HL-60 (cell line): Measurements from ENCODE around the gene MGAT4C.

Source experiments
- DNase-seq, 2 experiments: peaks; one replicate each; pipeline ENCODE4 v3.0.0-alpha.2; 2010 to 2020; ENCODE audit warnings: low read depth in 1 of 2, low spot score in 1 of 2
- H3K27ac ChIP-seq: fragments of 250-450 bp; sonication (Bioruptor Pico); replicated peaks from 2 replicates; pipeline ENCODE4 v1.5.1; 2020; ENCODE audit warnings: mild to moderate bottlenecking, moderate library complexity
- H3K27me3 ChIP-seq: fragments of 250-450 bp; sonication (Bioruptor Pico); 2 replicates; pipeline ENCODE4 v1.5.1; 2021; ENCODE audit warnings: mild to moderate bottlenecking, moderate library complexity; ENCODE audit not compliant: insufficient read depth, poor library complexity, severe bottlenecking
- H3K4me3 ChIP-seq: replicated peaks from 2 replicates; pipeline ENCODE4 v1.5.1; 2011; ENCODE audit warnings: mild to moderate bottlenecking, control low read depth, low read length; ENCODE audit not compliant: insufficient read depth
- GABPA ChIP-seq: IDR thresholded peaks from 2 replicates; pipeline ENCODE4 v1.6.1; 2012; ENCODE audit warnings: low read depth
- POLR2AphosphoS5 ChIP-seq: IDR thresholded peaks from 2 replicates; pipeline ENCODE4 v1.6.1; 2012; ENCODE audit warnings: low read depth
- SPI1 ChIP-seq: IDR thresholded peaks from 2 replicates; pipeline ENCODE4 v1.6.1; 2012; ENCODE audit warnings: low read depth, mild to moderate bottlenecking, borderline replicate concordance
- TF ChIP-seq, protein P1 (sequence below): IDR thresholded peaks from one replicate; pipeline ENCODE4 v1.5.1; 2011; ENCODE audit warnings: low read length, control low read depth, inconsistent platforms; ENCODE audit not compliant: insufficient read depth
- TF ChIP-seq, protein P2 (sequence below): IDR thresholded peaks from 2 replicates; pipeline ENCODE4 v1.6.1; 2012; ENCODE audit warnings: low read depth; ENCODE audit not compliant: insufficient replicate concordance

MGAT4C gene

DNA sequence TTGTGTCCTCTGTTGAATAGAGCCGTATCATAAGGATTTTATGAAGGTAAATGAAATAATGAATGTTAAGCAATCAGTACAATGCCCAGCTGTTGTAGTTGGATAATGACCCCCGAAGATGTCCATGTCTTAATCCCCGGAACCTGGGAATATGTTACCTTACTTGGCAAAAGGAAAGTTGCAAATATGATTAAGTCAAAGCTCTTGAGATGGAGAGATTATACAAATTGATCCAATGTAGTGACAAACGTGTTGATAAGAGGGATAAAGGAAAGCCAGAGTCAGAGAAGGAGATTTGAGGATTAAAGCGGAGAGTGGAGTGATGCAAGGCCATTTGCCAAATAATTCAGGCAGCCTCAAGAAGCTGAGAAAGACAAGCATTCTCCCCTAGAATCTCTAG is 19.2 kb upstream of the MGAT4C start:
- Histone ChIP-seq H3K4me3 (no peak overlapping the region), H3K27ac (no peak overlapping the region), H3K27me3 (no peaks in the 10 kb centered on the region)
- TF ChIP-seq, protein P1, sequence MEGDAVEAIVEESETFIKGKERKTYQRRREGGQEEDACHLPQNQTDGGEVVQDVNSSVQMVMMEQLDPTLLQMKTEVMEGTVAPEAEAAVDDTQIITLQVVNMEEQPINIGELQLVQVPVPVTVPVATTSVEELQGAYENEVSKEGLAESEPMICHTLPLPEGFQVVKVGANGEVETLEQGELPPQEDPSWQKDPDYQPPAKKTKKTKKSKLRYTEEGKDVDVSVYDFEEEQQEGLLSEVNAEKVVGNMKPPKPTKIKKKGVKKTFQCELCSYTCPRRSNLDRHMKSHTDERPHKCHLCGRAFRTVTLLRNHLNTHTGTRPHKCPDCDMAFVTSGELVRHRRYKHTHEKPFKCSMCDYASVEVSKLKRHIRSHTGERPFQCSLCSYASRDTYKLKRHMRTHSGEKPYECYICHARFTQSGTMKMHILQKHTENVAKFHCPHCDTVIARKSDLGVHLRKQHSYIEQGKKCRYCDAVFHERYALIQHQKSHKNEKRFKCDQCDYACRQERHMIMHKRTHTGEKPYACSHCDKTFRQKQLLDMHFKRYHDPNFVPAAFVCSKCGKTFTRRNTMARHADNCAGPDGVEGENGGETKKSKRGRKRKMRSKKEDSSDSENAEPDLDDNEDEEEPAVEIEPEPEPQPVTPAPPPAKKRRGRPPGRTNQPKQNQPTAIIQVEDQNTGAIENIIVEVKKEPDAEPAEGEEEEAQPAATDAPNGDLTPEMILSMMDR = no peak
- TF ChIP-seq POLR2AphosphoS5 = no peak
- TF ChIP-seq SPI1 = no peak
- no peak for DNase-seq

DNA sequence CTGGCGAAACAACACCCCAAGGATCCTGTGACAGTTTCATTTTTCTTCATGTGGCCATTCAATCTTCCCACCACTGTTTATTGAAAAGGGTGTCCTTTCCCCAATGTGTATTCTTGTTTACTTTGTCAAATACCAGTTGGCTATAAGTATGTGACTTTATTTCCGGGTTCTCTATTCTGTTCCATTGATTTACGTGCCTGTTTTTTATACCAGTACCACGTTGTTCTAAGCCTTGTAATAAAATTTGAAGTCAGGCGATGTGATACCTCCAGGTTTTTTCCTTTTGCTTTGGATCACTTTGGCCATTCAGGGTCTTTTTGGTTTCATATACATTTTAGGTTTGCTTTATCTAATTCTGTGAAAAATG is 9.1 kb upstream of the MGAT4C start:
- Histone ChIP-seq H3K27ac (no peak overlapping the region), H3K4me3 (no peak overlapping the region), H3K27me3 (peaks cover 6% of the 10 kb centered on the region)
- no peak for DNase-seq
- TF ChIP-seq GABPA = no peak
- no peak for TF ChIP-seq SPI1
- TF ChIP-seq, protein P2, sequence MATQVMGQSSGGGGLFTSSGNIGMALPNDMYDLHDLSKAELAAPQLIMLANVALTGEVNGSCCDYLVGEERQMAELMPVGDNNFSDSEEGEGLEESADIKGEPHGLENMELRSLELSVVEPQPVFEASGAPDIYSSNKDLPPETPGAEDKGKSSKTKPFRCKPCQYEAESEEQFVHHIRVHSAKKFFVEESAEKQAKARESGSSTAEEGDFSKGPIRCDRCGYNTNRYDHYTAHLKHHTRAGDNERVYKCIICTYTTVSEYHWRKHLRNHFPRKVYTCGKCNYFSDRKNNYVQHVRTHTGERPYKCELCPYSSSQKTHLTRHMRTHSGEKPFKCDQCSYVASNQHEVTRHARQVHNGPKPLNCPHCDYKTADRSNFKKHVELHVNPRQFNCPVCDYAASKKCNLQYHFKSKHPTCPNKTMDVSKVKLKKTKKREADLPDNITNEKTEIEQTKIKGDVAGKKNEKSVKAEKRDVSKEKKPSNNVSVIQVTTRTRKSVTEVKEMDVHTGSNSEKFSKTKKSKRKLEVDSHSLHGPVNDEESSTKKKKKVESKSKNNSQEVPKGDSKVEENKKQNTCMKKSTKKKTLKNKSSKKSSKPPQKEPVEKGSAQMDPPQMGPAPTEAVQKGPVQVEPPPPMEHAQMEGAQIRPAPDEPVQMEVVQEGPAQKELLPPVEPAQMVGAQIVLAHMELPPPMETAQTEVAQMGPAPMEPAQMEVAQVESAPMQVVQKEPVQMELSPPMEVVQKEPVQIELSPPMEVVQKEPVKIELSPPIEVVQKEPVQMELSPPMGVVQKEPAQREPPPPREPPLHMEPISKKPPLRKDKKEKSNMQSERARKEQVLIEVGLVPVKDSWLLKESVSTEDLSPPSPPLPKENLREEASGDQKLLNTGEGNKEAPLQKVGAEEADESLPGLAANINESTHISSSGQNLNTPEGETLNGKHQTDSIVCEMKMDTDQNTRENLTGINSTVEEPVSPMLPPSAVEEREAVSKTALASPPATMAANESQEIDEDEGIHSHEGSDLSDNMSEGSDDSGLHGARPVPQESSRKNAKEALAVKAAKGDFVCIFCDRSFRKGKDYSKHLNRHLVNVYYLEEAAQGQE = no peak
- no peak for TF ChIP-seq POLR2AphosphoS5
- TF ChIP-seq, protein P1 = no peak

DNA sequence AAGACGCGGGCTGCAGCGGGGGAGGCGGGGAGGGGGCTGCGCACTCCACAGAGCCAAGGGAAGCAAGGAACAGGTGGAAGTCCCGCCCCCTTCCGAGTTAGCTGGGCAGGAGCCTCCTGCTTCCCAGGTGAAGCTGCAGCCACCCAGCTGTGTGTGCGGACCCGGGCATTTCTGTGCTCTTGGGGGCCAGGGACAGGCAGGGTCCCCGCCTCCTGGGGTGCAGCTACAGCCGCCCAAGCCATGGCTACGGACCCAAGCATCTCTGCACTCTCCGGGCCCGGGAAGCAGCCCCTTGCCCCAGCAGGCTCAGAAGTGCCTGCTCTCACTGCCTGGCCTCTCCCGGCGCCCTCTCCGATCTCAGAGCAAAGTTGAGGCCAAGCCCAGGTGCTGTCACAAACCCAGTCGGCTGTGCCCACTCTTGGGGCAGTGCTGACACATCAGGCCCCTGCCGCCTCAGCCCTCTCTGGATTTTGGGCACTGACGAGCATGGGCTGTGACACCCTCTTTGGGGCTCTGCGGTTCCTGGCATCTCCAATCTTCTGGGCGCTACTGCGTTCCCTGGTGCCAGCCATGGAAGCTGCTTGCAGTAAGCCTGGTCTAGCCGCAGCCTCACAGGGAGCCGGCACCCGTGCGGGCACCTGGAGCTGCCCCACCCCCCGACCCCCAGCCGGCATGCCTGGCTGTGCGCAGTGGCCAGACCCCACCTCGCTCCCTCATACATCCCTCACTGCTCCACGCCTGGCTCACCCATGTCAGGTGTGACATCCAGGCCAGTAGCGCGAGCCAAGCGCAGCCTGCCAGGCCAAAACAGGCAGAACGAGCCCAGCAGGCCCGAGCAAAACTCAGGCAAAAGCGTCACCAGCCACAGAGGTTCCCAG is 8.5 kb upstream of the MGAT4C start:
- H3K27me3 ChIP-seq = peaks cover 6% of the 10 kb centered on the region
- H3K4me3 ChIP-seq = no peak overlapping the region
- no peak for DNase-seq
- H3K27ac ChIP-seq = no peak overlapping the region
- TF ChIP-seq, protein P2 = no peak

DNA sequence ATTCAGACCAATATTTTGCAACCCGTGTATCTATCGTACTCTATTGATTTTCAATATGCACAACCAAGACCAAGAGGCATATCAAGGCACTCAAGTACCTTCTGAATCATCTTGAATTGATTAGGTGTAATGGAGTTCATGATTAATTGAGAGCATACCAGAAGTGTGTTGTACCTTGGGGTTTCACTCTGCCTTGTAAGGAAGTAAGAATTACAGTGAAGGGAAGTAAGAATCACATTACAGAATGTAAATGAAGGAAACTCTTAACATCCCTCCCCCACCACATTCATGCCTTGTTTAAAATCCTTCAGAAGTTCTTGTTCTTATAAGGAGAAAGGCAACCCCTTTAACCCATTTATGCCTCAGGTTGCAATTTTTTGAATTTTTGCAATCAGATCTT is 5.4 kb upstream of the MGAT4C start:
- no peak overlapping the region for H3K27ac ChIP-seq
- no peak for DNase-seq
- H3K4me3 ChIP-seq = no peak overlapping the region
- TF ChIP-seq POLR2AphosphoS5 (no peak), GABPA (no peak), SPI1 (no peak)
- TF ChIP-seq, protein P1 = no peak
- TF ChIP-seq, protein P2 = no peak
- H3K27me3 ChIP-seq = peaks cover 6% of the 10 kb centered on the region
